Glomerular visceral epithelial cell (primary cell): ENCODE data around the gene TNFAIP8.

Experiments
- DNase-seq: peaks from one replicate; pipeline ENCODE4 v3.0.0-alpha.2; 2016; ENCODE audit errors: extremely low spot score

TNFAIP8 gene

GRCh38 chr5:119367502-119368237 is 11.9 kb downstream of the TNFAIP8 start:
- DNase-seq: peak; percentile 23

DNA sequence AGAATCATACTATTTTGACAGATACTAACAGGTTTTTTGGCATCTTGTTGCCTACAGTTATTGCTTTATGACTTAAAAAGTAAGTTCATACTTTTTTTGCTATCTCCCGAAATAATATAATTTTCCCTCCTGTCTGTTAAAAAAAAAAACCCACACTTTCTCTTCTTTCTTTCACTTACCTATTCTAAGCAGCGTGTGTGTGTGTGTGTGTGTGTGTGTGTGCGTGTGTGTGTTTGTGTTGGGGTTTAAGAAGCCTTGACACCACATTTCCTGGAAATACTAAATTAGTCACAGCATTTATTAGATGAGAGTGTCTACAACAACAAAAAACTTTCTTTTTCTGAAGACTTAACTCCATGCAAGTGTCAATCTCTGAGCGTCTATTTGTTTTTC is 12.4 kb downstream of the TNFAIP8 start:
- no peak for DNase-seq

- no peak for DNase-seq
Observed at GRCh38 chr5:119370486-119370885, 14.7 kb downstream of the TNFAIP8 start.

DNA sequence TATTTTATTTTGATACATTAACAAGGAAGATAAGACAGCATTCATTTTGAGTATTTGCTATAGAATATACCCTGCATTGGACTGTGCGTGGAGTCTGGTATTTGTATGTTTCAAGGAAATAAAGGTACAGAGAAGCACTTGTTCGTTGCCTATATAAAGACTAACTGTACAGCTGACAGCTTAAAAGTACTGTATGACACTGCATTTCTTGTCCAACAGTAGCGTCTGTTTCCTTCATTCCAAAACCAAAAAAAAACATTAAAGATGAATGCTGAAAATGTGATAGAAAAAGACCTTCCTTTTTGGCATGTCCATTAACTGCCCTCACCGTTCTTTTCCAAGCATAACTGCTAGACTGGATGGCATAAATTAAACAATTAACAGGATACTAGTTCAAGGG is 15.3 kb downstream of the TNFAIP8 start:
- DNase-seq: no peak

DNA sequence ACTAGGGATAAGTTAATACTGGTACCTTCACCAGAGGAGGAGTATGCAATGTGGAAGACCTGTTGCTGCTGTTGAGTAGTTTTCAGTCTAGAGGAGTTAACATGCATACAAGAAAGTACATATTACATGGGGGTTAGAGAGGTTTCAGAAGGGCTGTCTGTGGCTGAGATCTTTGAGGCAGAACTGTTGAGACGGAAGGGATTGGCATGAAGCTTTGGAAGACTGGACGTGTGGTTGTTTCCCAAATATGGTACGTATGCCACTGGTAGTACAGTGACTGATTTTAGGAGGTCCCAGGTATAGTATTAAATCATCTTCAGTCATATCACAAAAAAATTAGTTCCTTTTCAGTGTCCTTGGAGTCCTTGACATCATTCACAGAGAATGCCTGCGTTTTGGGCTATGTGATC is 17.6 kb downstream of the TNFAIP8 start:
- no peak for DNase-seq

- no peak for DNase-seq
Observed at GRCh38 chr5:119374901-119375300, 19.1 kb downstream of the TNFAIP8 start.

- no peak for DNase-seq
Observed at GRCh38 chr5:119377066-119377465, 21.2 kb downstream of the TNFAIP8 start.

GRCh38 chr5:119378075-119378700 is 22.4 kb downstream of the TNFAIP8 start:
- no peak for DNase-seq

DNA sequence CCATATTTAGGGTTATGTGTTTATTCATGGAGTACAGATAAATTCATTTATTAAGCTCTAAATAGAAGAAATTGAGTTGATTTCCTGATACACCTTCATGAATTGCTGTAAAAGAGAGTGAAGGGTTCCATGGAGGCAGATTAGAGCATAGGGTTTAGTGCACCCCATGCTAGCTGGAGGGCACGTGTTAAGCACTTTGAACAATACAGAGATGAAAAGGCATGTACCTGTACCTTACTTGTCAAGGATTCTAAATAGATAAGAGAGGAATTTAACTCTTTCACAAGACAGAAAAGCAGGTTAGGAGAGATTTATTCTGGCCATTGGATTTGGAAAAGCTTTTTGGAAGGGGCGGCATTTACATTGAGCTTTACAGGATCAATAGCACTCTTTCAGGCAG is 23.3 kb downstream of the TNFAIP8 start:
- DNase-seq: no peak

GRCh38 chr5:119379942-119380547 is 24.2 kb downstream of the TNFAIP8 start:
- DNase-seq: no peak

- DNase-seq: no peak
Observed at GRCh38 chr5:119382169-119382568, 26.4 kb downstream of the TNFAIP8 start.

DNA sequence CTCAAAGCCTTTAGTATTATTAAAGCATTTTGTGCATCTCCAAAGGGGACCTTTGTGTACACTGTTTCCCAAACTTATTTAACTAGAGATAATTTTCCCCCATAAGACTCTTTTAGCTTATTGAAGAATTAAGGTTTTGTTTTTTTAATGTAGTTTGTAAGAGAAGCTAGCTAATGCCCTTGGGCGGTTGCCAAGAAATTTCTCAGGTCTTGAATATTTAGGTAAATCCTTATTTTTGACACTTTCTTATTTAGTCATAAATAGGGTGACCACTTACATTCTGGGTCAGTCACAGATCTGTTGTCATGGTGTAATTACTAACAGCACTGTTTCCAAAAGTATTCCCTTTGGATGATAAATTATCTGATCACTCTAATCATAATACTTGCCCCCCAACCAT is 27.2 kb downstream of the TNFAIP8 start:
- no peak for DNase-seq

DNA sequence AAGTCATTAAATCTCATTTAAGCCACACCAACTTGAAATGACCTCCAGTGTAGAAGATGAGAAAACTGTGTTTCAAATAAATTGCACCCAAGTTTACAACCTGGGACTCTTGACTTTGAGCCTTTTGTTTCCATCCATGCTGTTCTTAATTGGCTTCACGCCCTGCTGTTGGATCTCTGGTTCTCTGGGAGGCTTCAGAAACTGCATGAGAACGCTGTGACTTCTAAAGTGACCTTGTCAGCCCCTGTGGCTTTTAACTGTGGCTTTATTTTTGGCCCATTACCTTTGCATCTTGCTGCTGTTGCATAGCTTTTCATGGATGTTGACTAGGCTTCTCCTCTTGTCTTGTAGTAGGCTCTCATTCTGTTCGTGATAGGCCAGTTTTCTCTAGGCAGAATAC is 29.3 kb downstream of the TNFAIP8 start:
- no peak for DNase-seq

DNA sequence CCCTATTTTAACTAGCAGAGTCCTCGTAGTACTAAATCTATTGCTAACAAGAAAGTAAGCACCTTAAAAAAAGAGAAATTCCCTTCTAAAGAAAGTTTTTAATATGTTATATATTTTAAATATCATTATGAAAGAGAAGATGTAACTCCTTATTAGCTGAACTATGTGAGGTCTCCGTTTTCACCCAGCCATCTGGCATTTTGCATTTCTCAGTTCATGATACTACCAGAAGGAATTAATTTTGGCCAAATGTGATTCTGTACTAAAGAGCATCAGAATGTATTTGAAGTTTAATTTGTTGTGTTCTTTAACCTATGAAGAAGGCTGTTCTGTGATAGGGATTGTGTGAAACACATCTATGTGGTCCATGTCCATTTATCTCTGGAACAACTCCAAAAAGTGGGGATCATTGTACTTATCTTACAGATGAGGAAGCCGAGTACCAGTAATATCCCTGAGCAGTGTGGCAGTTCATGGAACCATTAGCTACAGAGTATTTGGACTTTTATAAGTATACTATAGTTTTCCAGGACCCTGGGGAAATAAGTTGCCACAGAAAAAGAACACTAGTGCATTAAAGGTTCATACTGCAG is 29.8 kb downstream of the TNFAIP8 start:
- DNase-seq: no peak

GRCh38 chr5:119386596-119387344 is 31.0 kb downstream of the TNFAIP8 start:
- DNase-seq: peak; percentile 21

GRCh38 chr5:119387945-119388618 is 32.3 kb downstream of the TNFAIP8 start:
- DNase-seq: no peak

DNA sequence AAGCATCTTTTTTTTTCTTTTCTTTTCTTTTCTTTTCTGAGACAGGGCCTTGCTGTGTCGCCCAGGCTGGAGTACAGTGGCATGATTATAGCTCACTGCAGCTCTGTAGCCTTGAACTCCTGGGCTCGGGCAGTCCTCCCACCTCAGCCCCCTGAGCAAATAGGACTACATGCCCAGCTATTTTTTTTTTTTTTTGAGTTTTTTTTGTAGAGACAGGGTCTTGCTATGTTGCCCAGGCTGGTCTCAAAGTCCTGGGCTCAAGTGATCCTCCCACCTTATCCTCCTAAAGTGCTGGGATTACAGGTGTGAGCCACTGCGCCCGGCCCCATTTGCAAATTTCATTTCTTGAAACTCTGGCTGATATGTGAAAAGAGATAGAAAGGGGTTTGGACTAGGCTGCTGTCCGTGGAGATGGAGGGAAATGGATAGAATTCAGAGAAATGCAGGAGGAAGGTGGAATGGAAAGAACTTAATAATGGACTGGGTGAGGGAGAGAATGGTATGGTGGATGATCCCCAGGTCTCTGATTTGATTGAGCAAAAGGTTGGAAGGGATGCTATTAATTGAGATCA is 32.9 kb downstream of the TNFAIP8 start:
- no peak for DNase-seq

GRCh38 chr5:119389288-119390030 is 33.6 kb downstream of the TNFAIP8 start:
- peak; percentile 67 for DNase-seq

GRCh38 chr5:119390404-119390803 is 34.6 kb downstream of the TNFAIP8 start:
- DNase-seq: no peak

DNA sequence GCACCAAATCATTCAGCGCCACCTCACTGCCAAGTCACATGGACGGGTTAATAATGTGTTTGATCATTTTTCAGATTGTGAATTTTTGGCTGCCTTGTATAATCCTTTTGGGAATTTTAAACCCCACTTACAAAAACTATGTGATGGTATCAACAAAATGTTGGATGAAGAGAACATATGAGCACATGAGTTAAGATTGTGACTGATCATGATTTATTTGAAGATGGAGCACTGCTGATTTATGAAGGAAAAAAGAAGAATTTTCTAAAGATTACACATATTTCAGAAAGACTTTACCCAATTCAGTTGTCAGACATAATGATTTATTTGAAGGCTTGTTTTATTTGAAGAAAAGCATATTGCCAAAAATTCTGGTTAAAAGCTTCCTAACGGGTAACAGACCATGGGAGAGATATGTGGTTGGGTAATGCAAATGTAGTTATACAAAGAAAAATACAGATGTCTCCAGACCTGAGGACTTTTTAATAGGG is 37.4 kb downstream of the TNFAIP8 start:
- no peak for DNase-seq
